Effector memory CD8-positive, alpha-beta T cell (primary cell): ENCODE results near the gene HNRNPL.
"Not testable (repeated sequence)": the region's sequence is repeated elsewhere in the genome, so short reads cannot be mapped to it uniquely, and the experiment has no call there.

Experiments used
- ATAC-seq: fragments of 150-1000 bp; cut with Tn5 transposase; replicated peaks from 2 replicates; pipeline ENCODE4 v1.10.0; 2021; ENCODE audit warnings: mild to moderate bottlenecking, moderate library complexity
- DNase-seq, 3 experiments: peaks; one replicate each; pipeline ENCODE4 v3.0.0; 2021
- H3K27ac Mint-ChIP-seq, 2 donors: one replicate each; pipeline ENCODE4 v1.8.0; 2022; ENCODE audit warnings: mild to moderate bottlenecking in 2 of 2, mixed read lengths in 2 of 2, moderate library complexity in 2 of 2
- H3K27me3 Mint-ChIP-seq, 2 donors: one replicate each; pipeline ENCODE4 v1.8.0; 2022; ENCODE audit warnings: mixed read lengths in 2 of 2
- H3K36me3 Mint-ChIP-seq: one replicate; pipeline ENCODE4 v1.8.0; 2022; ENCODE audit warnings: mild to moderate bottlenecking, moderate library complexity, mixed read lengths; ENCODE audit not compliant: insufficient read depth
- H3K4me1 Mint-ChIP-seq, 2 donors: one replicate each; pipeline ENCODE4 v1.8.0; 2022; ENCODE audit warnings: low read depth in 2 of 2, mixed read lengths in 2 of 2
- H3K4me3 Mint-ChIP-seq, 2 donors: one replicate each; pipeline ENCODE4 v1.8.0; 2022; ENCODE audit warnings: mild to moderate bottlenecking in 2 of 2, mixed read lengths in 2 of 2, moderate library complexity in 2 of 2
- H3K9me3 Mint-ChIP-seq, 2 donors: one replicate each; pipeline ENCODE4 v1.8.0; 2022; ENCODE audit warnings: mixed read lengths in 2 of 2
- total RNA-seq, 9 experiments: gene quantifications; one replicate each; lab custom pipeline; 2026; lab: John Stamatoyannopoulos, UW

The HNRNPL gene
- 181 to 372 (median 299) reads per million in 9 experiments for total RNA-seq

GRCh38 chr19:38849860-38850435 is at the start of gene HNRNPL:
HNRNPL (minus strand) TSS chr19:38849986; CDS start chr19:38849966, 20 bp downstream.
- Mint-ChIP-seq H3K4me3 (peak within 1 kb of the TSS; percentile 97 to 98), H3K27me3 (no peaks in the 10 kb centered on the region), H3K4me1 (peaks cover 44 to 48% of the 10 kb centered on the region in 2 donors), H3K36me3 (peaks cover 79% of the 10 kb centered on the region), H3K27ac (peak within 1 kb of the TSS; percentile 99 to 100), H3K9me3 (no peaks in the 10 kb centered on the region)
- peak; percentile 99 for DNase-seq
- peak; percentile 62 for ATAC-seq

- ATAC-seq (peak; percentile 53), DNase-seq (peak in 1 of 3 experiments; percentile 75)
- Mint-ChIP-seq H3K9me3 (no peaks in the 10 kb centered on the region), H3K27ac (peak overlapping the region; percentile 99 to 100), H3K4me3 (peak overlapping the region; percentile 91 to 96), H3K36me3 (peaks cover 28% of the 10 kb centered on the region), H3K4me1 (peaks cover 36 to 41% of the 10 kb centered on the region in 2 donors), H3K27me3 (no peaks in the 10 kb centered on the region)
Measured at GRCh38 chr19:38898788-38899446, 49.1 kb upstream of the HNRNPL start.

- no peak for DNase-seq
- Mint-ChIP-seq H3K4me3 (no peak overlapping the region), H3K27me3 (no peaks in the 10 kb centered on the region), H3K4me1 (peaks cover 27 to 28% of the 10 kb centered on the region in 2 donors), H3K9me3 (no peaks in the 10 kb centered on the region), H3K27ac (peak overlapping the region; percentile 13 to 74), H3K36me3 (peaks cover 45% of the 10 kb centered on the region)
- ATAC-seq: no peak
Measured at GRCh38 chr19:38894968-38895367, 45.2 kb upstream of the HNRNPL start.

DNA sequence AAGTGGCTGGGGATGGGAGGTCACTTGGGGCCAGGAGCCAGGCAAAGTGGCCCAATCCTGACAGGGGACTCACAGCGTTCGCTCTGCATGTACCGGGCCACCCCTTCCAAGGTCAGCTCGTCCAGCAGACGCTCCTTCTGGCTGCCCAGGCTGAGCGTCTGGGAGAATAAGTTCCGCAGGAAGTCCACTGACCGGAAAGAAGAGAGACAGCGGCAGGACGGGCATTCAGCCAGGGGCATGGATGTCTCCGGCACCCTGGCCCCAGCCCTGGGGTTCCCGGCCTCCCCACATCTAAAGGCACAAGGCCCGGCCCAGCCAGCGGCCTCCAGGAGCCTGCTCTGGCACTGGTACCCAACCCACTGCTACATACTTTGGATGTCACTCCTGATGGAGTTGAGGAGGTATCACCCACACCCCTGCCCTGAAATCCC is 43.6 kb upstream of the HNRNPL start:
- Mint-ChIP-seq H3K4me1 (peaks cover 19 to 21% of the 10 kb centered on the region in 2 donors), H3K4me3 (no peak overlapping the region), H3K27me3 (no peaks in the 10 kb centered on the region), H3K9me3 (no peaks in the 10 kb centered on the region), H3K27ac (peak overlapping the region in 1 of 2 donors; percentile 59), H3K36me3 (peaks cover 42% of the 10 kb centered on the region)
- ATAC-seq: no peak
- DNase-seq: no peak

DNA sequence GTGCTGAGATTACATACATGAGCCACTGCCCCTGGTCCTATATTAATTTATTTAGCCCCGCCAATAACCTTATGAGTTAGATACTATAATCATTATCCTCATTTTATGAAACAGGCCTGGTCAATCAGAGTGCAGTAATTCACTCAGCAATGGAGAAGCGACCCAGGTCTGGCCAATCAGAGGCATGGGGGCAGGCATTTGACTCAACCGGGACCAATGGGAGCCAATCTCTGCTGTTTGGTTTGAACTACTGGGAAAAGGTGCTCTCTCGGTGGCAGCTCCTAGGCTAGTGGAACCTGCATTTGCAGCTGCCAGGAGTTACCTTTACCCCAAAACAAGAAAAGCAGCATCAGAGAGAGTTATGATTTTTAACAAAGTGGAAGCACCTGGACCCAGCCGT is 43.1 kb upstream of the HNRNPL start:
- peaks cover 46% of the 10 kb centered on the region for H3K36me3 Mint-ChIP-seq
- DNase-seq (no peak), ATAC-seq (no peak)
- no peak overlapping the region for H3K4me3 Mint-ChIP-seq
- no peaks in the 10 kb centered on the region for H3K9me3 Mint-ChIP-seq
- H3K27me3 Mint-ChIP-seq: no peaks in the 10 kb centered on the region
- peaks cover 15 to 16% of the 10 kb centered on the region in 2 donors for H3K4me1 Mint-ChIP-seq
- H3K27ac Mint-ChIP-seq: peak overlapping the region in 1 of 2 donors; percentile 59

DNA sequence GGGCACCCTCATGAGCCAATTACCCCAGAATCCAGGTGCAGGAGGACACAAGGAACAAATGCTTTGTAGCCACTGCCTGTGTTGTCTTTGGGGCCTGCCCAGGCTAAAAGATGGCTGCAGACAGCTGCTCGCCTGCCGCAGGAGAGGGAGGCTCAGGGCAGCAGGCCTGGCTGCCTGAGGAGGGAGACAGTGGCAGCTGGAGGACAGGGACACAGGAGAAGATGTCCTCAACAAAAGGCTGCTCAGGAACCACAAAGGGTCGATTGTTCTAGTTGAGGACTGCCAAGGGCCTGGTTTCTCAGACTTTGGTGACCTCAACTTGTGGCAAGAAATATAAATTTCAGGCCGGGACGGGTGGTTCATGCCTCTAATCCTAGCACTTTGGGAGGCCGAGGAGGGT is 42.0 kb upstream of the HNRNPL start:
- Mint-ChIP-seq H3K4me3 (no peak overlapping the region), H3K36me3 (peaks cover 52% of the 10 kb centered on the region), H3K4me1 (peaks cover 8 to 12% of the 10 kb centered on the region in 2 donors), H3K27me3 (no peaks in the 10 kb centered on the region), H3K9me3 (no peaks in the 10 kb centered on the region), H3K27ac (no peak overlapping the region)
- DNase-seq: no peak
- ATAC-seq: no peak

GRCh38 chr19:38890686-38891085 is 40.9 kb upstream of the HNRNPL start:
- peaks cover 5 to 10% of the 10 kb centered on the region in 2 donors for H3K4me1 Mint-ChIP-seq
- peak overlapping the region in 1 of 2 donors; percentile 4 for H3K27ac Mint-ChIP-seq
- ATAC-seq: no peak
- peaks cover 56% of the 10 kb centered on the region for H3K36me3 Mint-ChIP-seq
- no peaks in the 10 kb centered on the region for H3K9me3 Mint-ChIP-seq
- H3K4me3 Mint-ChIP-seq: no peak overlapping the region
- DNase-seq: no peak
- H3K27me3 Mint-ChIP-seq: no peaks in the 10 kb centered on the region

- H3K27me3 Mint-ChIP-seq: no peaks in the 10 kb centered on the region
- ATAC-seq (no peak), DNase-seq (no peak)
- H3K27ac Mint-ChIP-seq: no peak overlapping the region
- peaks cover 4 to 5% of the 10 kb centered on the region in 2 donors for H3K4me1 Mint-ChIP-seq
- H3K36me3 Mint-ChIP-seq: peaks cover 61% of the 10 kb centered on the region
- H3K4me3 Mint-ChIP-seq: no peak overlapping the region
- H3K9me3 Mint-ChIP-seq: no peaks in the 10 kb centered on the region
Measured at GRCh38 chr19:38889803-38890202, 40.0 kb upstream of the HNRNPL start.

GRCh38 chr19:38888876-38889275 is 39.1 kb upstream of the HNRNPL start:
- Mint-ChIP-seq H3K27ac (no peak overlapping the region), H3K27me3 (no peaks in the 10 kb centered on the region), H3K4me1 (peaks cover 0 to 2% of the 10 kb centered on the region in 2 donors), H3K36me3 (peaks cover 60% of the 10 kb centered on the region), H3K4me3 (no peak overlapping the region), H3K9me3 (no peaks in the 10 kb centered on the region)
- DNase-seq (no peak), ATAC-seq (no peak)

GRCh38 chr19:38884691-38885090 is 34.9 kb upstream of the HNRNPL start:
- not testable (repeated sequence) for H3K9me3 Mint-ChIP-seq, H3K27me3 Mint-ChIP-seq, ATAC-seq, DNase-seq, H3K4me3 Mint-ChIP-seq, H3K4me1 Mint-ChIP-seq
- H3K36me3 Mint-ChIP-seq: peaks cover 62% of the 10 kb centered on the region
- H3K27ac Mint-ChIP-seq: peak overlapping the region in 1 of 2 donors; percentile 73

DNA sequence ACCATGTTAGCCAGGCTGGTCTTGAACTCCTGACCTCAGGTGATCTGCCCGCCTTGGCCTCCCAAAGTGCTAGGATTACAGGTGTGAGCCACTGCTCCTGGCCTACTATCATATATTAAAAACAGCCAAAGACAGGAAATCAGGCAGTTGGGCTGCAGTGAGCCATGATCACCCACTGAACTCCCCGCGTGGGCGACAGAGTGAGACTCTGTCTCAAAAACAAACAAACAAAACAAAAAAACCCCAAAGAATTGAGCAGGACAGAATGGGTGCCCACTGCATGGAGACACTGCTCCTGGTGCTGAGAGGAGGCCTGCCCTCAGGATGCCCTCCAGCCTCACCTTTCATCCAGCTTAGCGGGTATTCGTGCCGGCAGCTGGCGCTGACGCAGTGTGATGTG is 33.5 kb upstream of the HNRNPL start:
- no peaks in the 10 kb centered on the region for H3K9me3 Mint-ChIP-seq
- ATAC-seq (no peak), DNase-seq (no peak)
- H3K36me3 Mint-ChIP-seq: peaks cover 58% of the 10 kb centered on the region
- no peak overlapping the region for H3K4me3 Mint-ChIP-seq
- H3K27me3 Mint-ChIP-seq: no peaks in the 10 kb centered on the region
- H3K4me1 Mint-ChIP-seq: peaks cover 8 to 18% of the 10 kb centered on the region in 2 donors
- H3K27ac Mint-ChIP-seq: peak overlapping the region in 1 of 2 donors; percentile 78

DNA sequence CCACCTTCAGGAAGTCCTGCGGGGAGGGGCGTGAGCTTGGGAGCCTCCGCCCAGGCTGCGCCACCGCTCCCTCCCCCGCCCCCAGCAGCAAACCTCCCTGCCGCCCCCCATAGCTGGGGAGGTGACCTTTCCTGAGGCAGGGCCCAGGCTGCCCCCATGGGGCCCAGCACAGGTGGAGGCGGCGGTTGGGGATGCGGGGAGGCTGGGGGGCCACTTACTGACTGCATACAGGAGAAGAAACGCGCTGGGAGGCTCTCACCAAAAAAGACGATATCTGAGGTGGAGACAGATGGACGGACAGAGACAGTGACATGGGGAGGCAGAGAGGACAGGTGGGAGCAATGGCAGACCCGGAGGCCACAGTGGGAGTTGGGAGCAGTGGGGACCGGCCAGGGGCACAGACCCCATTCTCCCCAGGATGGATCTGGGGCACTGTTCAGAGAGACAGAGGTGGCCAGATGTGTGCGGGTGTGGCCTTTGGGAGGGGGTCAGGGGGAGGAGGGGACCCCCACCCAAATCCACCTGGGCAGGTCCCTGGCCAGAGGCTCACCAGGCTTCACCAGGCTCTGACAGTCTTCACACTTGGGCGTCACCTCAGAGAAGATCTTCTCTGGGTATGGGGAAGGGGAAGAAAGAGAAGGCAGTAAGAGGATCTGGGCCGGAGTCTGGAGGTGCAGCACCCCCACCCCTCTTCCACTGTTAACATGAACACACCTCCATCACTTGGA is 31.3 kb upstream of the HNRNPL start:
- ATAC-seq (no peak), DNase-seq (no peak)
- Mint-ChIP-seq H3K4me3 (peak overlapping the region in 1 of 2 donors; percentile 41), H3K36me3 (peaks cover 58% of the 10 kb centered on the region), H3K9me3 (no peaks in the 10 kb centered on the region), H3K4me1 (peaks cover 24 to 34% of the 10 kb centered on the region in 2 donors), H3K27me3 (no peaks in the 10 kb centered on the region), H3K27ac (peak overlapping the region; percentile 77 to 91)

DNA sequence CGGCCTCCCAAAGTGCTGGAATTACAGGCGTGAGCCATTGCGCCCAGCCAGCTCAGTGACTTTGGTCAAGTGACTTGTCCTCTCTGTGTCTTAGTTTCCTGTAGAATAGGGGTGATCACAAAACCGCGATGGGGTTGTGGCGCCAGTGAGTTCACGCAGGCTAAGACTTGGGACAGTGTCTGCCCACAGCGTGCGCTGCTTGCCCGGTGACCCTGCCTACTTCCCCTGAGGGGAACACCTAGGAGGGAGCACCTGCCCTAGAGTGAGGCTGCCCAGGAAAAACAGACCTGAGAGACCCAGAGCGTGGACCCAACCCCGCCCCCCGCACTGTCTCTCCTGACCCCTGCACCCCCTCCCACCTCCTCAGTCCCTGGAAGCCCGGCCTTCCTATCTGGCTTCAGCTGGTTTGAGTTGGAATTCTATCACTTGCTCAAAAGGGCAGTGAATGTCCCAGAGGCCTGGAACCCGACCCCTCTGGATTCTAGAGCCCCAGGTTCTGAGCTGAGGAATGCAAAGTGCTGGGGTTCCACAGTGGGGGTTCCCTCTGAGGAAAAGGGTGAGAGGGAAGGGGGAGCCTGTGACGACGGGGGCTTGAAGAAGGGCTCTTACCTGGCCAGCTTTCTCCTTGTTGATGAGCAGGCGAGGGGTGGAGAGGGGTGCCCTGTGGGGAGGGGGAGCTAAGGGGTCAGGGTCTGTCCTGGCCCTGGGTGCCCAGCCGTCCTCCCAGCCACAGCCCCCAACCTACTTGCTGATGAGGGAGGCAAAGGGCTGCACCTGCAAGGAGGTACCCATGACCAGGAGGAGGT is 30.5 kb upstream of the HNRNPL start:
- Mint-ChIP-seq H3K27me3 (no peaks in the 10 kb centered on the region), H3K27ac (peak overlapping the region; percentile 81 to 91), H3K9me3 (no peaks in the 10 kb centered on the region), H3K4me1 (peaks cover 24 to 35% of the 10 kb centered on the region in 2 donors), H3K36me3 (peaks cover 54% of the 10 kb centered on the region), H3K4me3 (peak overlapping the region; percentile 37 to 44)
- ATAC-seq (no peak), DNase-seq (no peak)
